ENCODE measurements around the gene COA1.
A peak's percentile ranks its signal among the peaks of the same experiment; 100 is the strongest.
"Not testable (repeated sequence)": the region's sequence is repeated elsewhere in the genome, so short reads cannot be mapped to it uniquely, and the experiment has no call there.

The COA1 gene

GRCh38 chr7:43625453-43625852, 103.9 kb downstream of the COA1 start:
- no peak for FAIRE-seq

GRCh38 chr7:43624156-43624555, 105.2 kb downstream of the COA1 start:
- FAIRE-seq: peak; percentile 5

DNA sequence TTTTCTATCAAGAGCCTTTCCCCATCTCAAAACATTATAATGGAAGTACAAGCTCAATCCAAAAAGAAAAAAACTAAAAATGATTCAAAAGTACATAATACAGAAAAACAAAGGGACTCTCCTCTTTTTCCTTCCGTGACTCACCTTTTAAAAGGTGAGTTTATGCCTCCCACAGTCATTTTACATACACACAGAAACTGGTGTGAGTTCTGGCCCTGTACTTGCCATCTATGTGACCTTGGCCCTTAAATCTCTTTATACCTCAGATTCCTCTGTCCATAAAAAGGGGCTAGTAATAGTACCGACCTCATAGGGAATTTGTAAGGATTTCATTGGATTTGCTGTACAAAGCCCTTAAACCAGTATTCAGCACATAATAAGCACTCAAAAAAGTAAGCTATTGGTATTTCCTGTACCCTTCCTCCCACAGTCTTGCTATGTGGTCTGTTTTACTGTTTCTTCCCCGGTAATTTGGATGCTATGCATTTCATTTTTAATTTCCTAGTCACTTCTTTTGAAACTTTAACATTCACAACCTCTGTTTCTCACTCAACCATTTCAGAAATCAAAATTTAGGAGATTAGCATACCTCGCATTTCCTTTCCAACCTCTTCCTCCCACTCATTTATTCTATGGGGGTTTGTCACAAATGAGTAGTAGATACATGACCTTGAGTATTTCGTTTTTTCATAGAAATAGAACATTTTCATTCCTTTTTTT, 107.4 kb downstream of the COA1 start:
- no peak for FAIRE-seq

DNA sequence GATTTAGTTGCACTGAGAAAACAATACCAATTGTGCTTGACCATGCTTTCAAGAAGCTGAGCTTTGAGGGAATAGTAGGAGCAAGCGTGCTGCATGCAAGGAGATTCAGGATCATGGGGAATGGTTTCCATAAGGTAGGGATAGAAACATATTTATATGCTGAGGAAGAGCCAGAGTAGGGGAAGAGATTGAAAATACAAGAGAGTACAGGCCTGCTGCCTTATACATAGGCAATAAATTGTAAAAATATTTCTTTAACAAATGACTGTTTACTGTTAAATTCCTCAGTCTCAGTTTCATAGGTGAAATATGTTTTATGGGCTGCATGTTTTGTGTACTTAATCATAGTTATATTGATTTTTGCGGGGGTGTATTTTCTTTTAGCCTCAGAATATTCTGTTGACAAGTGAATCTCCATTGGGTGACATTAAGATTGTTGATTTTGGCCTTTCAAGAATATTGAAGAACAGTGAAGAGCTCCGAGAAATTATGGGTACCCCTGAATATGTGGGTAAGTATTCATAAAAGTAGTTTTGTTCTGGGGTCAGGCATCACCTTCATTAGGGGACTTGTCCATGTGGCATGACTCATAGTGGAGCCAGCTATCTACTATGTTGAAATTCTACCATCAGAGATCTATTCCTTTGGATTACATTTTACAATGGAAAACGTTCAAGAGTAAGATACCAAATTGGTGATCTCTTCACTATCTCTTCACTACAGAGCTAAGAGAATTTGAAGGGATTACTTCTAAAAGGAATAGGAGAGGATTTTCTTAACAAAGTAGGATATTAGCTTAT, 109.9 kb downstream of the COA1 start:
- FAIRE-seq: no peak

DNA sequence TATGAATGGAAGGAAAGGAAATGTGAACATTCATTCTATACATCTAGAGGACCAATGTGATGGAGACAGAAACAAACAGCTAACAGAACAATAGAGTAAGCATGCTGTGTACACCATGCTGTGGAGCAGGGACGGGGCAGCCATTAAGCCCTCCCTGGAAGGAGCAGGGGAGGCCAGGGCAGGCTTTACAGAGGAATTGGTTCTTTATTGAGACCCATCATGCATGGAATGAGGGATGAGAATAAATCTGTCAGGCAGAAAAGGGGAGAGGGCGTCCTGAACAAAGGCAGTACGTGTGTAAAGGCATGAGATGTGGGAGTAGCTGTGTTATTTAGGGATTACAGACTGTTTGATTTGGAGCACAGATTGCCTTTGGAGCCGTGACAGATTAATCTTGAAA, 111.2 kb downstream of the COA1 start:
- no peak for FAIRE-seq

DNA sequence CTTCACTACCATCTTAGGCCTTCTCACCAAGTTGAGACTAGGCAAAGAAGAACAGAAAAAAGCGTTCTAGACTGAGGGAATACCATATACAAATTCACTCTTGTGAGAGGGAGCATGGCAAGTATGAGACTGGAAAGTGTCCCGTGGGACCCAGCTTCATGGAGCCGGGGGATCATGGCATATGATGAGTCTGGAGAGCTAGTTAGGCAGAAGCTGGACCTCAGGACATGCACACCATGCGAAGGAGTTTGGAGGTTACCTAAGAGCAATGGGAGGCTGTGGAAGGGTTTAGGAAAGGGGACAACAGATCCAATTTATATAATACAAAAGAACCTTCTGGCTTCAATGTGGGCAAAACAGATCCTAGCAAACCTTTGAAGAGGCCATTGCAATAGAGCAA, 112.3 kb downstream of the COA1 start:
- FAIRE-seq: no peak

DNA sequence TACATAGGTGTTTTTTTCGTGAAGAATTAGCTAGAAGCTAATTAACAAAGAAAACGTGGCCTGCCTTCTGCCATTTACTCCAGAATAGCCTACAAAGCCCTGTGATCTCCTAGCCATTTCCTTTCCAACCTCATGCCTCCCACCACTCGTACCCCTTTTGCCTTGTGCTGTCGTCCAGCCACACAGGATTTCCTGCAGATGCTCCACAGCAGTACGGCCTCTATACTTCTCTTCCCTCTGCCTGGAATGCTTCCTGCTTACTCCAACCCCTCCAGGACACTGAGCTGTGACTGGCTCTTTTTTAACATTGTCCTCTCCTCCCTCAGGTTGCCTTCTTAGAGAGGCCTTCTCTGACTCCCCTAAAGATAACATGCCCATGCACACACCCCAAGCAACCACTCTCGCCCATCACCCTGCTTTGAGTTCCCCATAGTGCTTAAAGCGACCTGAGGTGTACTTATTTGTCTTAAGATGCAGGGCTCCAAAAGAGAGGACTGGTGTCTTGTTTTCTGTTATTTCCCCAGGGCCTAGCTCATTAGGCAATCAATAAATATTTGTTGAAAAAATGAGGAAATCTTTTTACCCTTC, 113.7 kb downstream of the COA1 start:
- FAIRE-seq: no peak

DNA sequence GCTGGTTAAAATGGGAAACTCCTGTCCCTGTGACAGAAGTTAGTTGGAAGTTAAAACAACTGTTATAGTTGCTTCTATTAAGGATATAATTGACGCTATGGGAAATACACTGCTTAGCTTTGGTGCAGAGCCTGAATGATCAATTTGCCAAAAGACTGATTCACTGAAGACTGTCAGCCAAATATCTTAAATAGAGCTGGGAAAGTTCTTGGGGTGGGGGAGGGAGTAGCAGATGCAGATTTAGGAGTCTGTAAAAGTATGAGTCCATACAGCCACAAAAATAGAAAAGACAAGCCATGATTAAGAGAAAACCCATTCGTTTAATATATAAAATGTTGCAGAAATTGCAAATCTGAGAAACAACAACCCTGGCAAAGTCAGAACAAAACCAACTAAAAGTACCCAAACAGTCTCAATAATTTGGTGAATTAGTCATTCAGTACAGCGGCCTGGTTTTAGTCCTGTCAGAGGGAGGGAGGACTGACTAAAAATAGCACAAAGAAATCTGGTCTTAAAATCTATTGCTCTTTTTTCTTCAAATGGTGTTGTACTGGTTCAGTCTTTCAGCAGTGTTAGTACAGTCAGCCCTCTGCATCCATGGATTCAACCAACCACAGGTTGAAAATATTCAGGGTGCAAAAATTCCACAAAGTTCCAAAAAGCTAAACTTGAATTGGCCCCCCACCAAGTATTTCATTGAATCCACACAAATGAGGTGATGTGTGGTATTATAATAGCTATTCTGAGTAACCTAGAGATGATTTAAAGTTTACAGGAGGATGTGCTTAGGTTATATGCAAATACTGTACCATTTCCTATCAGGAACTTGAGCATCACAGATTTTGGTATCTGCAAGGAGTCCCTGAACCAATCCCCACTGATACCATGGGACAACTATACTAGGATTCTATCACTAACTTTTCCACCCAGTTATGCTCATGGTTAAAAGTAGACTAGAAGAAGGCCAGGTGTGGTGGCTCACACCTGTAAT, 116.4 kb downstream of the COA1 start:
- no peak for FAIRE-seq

DNA sequence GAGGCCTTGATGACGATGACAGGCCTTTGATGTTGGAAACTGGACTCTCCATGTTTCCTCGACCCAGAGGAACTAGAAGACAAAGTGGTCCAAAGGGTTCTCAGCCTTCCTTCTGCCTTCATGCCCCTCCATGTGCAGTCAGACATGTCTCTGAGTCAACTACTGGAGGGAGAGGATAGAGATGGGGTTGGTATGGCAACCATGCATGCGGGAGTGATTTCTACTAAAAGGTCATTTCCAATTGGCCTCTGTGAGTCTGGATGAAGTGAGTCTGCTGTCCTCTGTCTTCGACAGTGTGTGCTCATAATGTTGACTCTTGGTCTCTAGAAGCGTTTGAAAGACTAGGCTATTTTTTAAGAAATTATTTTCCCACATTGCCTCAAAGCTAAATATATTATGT, 117.2 kb downstream of the COA1 start:
- no peak for FAIRE-seq

DNA sequence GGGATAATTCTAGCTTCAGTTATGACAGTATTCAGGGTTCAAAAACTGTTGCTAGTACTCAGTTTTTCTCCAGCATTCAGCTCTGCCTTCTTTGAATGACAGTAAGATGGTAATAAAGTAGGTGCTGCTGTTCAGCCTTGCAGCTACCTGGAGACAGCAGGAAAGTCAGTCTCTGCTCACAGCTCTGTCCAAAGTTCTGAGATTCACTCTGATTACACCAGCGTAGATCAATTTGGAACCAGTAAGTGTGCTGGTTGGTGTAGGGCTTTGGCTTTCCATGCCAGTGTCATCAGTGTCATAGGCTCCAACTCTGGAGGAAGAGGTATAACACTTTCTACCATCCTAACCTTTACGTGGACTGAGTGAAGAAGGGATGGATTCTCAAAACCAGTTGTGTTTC, 120.2 kb downstream of the COA1 start:
- no peak for FAIRE-seq

- FAIRE-seq: no peak
Observed at GRCh38 chr7:43604251-43604650, 125.1 kb downstream of the COA1 start.

DNA sequence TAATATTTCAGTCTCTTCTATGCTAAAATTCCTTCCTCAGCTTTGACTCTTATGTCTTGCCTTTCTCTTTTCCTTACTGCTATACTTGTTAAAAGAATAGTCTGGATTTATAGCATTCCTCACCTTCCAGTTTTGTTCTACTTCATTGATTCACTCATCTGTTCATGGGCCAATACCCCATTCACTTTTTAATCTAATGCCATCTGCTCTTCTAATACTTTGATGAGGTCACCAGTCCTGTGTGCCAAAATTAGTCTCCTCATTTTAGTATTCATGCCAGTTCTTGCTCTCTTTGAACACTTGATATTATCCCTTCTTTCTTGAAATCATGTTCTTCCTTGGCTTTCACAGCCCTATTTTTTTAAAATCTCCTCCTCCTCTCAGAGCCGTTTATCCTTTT, 127.1 kb downstream of the COA1 start:
- no peak for FAIRE-seq

- FAIRE-seq: no peak
Observed at GRCh38 chr7:43600056-43600455, 129.3 kb downstream of the COA1 start.

GRCh38 chr7:43596426-43596825, 132.9 kb downstream of the COA1 start:
- not testable (repeated sequence) for FAIRE-seq

DNA sequence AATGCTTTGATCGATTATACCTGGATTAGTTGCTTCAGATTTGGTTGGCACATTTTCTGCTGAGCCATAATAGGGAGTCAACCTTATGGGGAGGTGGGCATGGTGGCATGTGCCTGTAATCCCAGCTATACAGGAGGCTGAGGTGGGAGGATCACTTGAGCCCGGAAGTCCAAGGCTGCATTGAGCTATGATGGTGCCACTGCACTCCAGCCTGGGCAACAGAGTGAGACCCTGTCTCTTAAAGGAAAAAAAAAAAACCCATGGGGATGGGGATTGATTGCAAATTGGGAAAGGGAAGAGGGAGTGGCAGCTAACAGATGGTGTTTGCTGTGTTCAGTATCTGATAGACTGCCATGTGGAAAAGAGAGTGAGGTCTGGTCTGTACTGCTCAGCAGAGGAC, 135.3 kb downstream of the COA1 start:
- no peak for FAIRE-seq

DNA sequence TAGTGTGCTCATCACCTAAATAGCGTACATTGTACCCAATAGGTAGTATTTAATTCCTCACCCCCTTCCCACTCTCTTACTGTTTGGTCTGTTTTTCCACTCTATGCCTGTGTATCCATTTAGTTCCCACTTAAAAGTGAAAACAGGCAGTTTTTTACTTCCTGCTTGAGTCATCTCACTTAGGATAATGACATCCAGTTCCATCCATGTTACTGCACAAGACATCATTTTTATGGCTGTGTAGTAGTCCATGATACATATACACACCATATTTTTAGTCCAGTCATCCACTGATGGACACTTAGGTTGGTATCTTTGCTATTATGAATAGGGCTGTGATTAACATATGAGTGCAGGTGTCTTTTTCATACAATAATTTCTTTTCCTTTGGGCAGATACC, 136.3 kb downstream of the COA1 start:
- no peak for FAIRE-seq

GRCh38 chr7:43592326-43592725, 137.0 kb downstream of the COA1 start:
- no peak for FAIRE-seq

GRCh38 chr7:43591558-43592180, 137.7 kb downstream of the COA1 start:
- FAIRE-seq: peak; percentile 5

DNA sequence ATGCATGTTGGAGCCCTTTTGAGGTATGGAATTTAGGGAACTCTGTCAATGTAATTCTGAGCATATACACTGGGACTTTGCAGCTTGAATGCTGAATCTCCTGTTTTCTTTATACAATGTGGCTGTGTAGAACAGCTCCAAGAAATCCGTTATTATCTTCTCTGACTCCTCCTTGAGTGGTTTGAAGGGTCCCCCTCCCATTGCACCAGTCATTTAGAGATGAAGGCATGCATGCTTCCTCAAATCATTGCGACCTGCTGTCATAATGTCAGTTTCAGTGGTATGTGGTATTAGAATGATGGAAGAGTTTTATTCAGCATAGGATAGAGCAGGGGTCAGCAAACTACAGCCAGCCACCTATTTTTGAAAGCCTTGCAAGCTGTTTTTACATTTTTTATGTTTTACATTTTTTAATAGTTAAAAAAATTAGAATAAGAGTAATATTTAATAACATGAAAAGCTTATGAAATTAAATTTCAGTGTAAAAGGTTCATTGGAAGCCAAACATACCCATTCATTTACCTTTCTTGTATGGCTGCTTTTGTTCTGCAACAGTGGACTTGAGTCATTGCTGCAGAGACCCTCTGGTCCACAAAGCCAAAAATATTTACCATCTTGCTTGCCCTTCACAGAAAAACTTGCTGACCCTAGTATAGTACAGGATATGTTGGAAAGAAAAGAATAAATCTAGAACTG, 138.3 kb downstream of the COA1 start:
- FAIRE-seq: no peak

DNA sequence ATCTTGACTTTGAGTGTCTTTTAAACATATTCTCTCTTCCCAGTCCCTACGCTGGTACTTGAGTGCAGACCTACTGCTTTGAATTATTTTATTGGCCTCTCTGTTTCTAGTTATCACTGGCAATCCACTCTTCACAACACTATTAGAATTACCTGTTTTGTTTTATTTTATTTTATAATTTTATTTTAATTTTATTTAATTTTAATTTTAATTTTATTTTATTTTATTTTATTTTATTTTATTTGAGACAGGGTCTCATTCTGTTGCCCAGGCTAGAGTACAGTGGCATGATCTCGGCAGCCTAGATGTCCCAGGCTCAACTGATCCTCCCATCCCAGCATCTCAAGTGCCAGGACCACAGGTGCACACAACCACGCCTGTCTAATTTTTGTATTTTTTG, 139.6 kb downstream of the COA1 start:
- FAIRE-seq: no peak
